Measurements from ENCODE around the gene APH1A. TPM values are rescaled to one million over a fixed set of nuclear protein-coding genes. Genes with fewer than 3 reads are reported as not detected.

Gene APH1A
- total RNA-seq, 1 experiment from 2014 or later = 109 TPM

DNA sequence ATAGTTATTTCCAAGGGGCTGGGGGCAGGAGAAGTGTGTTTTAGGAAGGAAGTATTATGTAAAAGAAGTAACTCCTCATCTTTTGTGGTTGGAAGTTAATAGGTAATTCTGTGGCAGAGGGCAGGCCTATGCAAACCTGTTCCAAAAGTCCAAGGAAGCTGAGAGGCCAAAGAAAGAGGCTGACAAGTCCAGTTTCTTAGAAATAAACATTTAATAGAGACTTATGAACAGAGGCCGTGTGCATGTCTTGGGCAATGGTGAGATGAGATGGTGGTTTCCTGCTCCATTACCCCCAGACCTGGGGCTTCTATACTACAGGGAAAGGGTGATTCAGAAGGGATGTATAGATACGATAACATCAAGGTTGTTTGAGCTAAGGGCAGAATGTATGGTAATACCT, 18.9 kb downstream of the APH1A start (continued):
- TF ChIP-seq, protein P1, sequence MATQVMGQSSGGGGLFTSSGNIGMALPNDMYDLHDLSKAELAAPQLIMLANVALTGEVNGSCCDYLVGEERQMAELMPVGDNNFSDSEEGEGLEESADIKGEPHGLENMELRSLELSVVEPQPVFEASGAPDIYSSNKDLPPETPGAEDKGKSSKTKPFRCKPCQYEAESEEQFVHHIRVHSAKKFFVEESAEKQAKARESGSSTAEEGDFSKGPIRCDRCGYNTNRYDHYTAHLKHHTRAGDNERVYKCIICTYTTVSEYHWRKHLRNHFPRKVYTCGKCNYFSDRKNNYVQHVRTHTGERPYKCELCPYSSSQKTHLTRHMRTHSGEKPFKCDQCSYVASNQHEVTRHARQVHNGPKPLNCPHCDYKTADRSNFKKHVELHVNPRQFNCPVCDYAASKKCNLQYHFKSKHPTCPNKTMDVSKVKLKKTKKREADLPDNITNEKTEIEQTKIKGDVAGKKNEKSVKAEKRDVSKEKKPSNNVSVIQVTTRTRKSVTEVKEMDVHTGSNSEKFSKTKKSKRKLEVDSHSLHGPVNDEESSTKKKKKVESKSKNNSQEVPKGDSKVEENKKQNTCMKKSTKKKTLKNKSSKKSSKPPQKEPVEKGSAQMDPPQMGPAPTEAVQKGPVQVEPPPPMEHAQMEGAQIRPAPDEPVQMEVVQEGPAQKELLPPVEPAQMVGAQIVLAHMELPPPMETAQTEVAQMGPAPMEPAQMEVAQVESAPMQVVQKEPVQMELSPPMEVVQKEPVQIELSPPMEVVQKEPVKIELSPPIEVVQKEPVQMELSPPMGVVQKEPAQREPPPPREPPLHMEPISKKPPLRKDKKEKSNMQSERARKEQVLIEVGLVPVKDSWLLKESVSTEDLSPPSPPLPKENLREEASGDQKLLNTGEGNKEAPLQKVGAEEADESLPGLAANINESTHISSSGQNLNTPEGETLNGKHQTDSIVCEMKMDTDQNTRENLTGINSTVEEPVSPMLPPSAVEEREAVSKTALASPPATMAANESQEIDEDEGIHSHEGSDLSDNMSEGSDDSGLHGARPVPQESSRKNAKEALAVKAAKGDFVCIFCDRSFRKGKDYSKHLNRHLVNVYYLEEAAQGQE (IDR thresholded peaks at IDR 0.05; ENCODE audit: low read depth) = no peak
- TF ChIP-seq SRF (IDR thresholded peaks at IDR 0.05; ENCODE audit: low read depth) = no peak
- TF ChIP-seq SIN3A (IDR thresholded peaks at IDR 0.05; ENCODE audit: low read depth) = no peak
- TF ChIP-seq ZFX (IDR thresholded peaks at IDR 0.05) = no peak
- TF ChIP-seq ATF3 (IDR thresholded peaks at IDR 0.05) = no peak
- TF ChIP-seq EGR1 (IDR thresholded peaks at IDR 0.05; ENCODE audit: low read depth) = no peak
- no peak for TF ChIP-seq FOSL1 (IDR thresholded peaks at IDR 0.05; ENCODE audit: low read depth)

- no peak overlapping the region for H2AFZ ChIP-seq (ENCODE audit: low read depth, low read length, poor library complexity, severe bottlenecking)
- no peak overlapping the region for H3K4me2 ChIP-seq (ENCODE audit: low read length)
- no peaks in the 10 kb centered on the region for H3K4me1 ChIP-seq (ENCODE audit: control insufficient read depth in 1 of 2, insufficient read depth in 2 of 2, low read length in 2 of 2)
- CTCF ChIA-PET = no interaction called here
- no TSS peak for BruUV-seq (replicated peaks)
- no peaks in the 10 kb centered on the region for H3K79me2 ChIP-seq (ENCODE audit: insufficient read depth, low read length)
- RAD21 ChIA-PET (ENCODE audit: low non-redundant PET in 1 of 2, low total read pairs in 2 of 2, uncharacterized antibody in 2 of 2, unreplicated experiment in 2 of 2) = no interaction called here
- no peak for DNase-seq (ENCODE audit: low read depth, low spot score)
- POLR2A ChIA-PET = no interaction called here
- no peak overlapping the region for H3K9ac ChIP-seq (ENCODE audit: low read length)
- TF ChIP-seq SRF (IDR thresholded peaks at IDR 0.05; ENCODE audit: low read depth) (no peak), EZH2 (IDR thresholded peaks at IDR 0.05) (no peak), SIN3A (IDR thresholded peaks at IDR 0.05; ENCODE audit: low read depth) (no peak)
- H3K4me3 ChIP-seq (replicated peaks in 1 of 2; ENCODE audit: low read depth in 1 of 2, low read length in 2 of 2) = no peak overlapping the region
- no peaks in the 10 kb centered on the region for H3K36me3 ChIP-seq (ENCODE audit: control insufficient read depth in 1 of 2, insufficient read depth in 2 of 2, low read length in 2 of 2)
- no peak for ATAC-seq
- intact Hi-C loops (cut with micrococcal nuclease) = no loop called here
- H3K27me3 ChIP-seq (ENCODE audit: insufficient read depth, low read length) = no peaks in the 10 kb centered on the region
- no peak overlapping the region for H3K27ac ChIP-seq (ENCODE audit: low read depth, low read length)
- no peaks in the 10 kb centered on the region for H3K9me2 ChIP-seq (ENCODE audit: insufficient read depth)
- no peaks in the 10 kb centered on the region for H4K20me1 ChIP-seq (ENCODE audit: insufficient read depth)
- no peaks in the 10 kb centered on the region for H3K9me3 ChIP-seq (ENCODE audit: control insufficient read depth in 1 of 2, insufficient read depth in 1 of 2, low read depth in 1 of 2, low read length in 2 of 2)
Observed at GRCh38 chr1:150243003-150243402, 25.8 kb downstream of the APH1A start.
